Measurements from ENCODE around the gene IGSF8.

The IGSF8 gene, protein sequence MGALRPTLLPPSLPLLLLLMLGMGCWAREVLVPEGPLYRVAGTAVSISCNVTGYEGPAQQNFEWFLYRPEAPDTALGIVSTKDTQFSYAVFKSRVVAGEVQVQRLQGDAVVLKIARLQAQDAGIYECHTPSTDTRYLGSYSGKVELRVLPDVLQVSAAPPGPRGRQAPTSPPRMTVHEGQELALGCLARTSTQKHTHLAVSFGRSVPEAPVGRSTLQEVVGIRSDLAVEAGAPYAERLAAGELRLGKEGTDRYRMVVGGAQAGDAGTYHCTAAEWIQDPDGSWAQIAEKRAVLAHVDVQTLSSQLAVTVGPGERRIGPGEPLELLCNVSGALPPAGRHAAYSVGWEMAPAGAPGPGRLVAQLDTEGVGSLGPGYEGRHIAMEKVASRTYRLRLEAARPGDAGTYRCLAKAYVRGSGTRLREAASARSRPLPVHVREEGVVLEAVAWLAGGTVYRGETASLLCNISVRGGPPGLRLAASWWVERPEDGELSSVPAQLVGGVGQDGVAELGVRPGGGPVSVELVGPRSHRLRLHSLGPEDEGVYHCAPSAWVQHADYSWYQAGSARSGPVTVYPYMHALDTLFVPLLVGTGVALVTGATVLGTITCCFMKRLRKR

GRCh38 chr1:160097911-160098851, at the start of gene IGSF8:
IGSF8 (minus strand) TSS chr1:160098619; CDS start chr1:160098472, 147 bp downstream.
- in situ Hi-C loops (cut with MboI; ENCODE audit: low sequenced_read_pairs) = no loop called here

DNA sequence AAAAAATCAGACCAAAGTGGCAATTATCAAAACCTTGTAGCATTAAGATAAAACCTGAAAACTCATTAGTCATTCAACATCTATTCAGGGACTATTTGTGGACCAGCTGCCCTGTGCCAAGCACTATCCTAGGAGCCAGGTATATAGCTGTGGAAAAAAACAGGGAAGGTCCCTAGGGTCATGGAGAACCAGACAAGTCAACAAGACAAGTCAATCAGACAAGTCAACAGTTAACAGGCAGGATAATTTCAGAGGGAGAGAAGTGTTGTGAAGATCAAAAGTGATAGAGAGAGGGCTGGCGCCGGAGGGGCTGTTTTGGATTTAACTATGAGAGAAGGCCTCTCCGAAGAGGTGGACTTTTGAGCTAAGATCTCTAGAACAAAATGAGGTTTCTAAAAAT, 49.7 kb upstream of the IGSF8 start:
- in situ Hi-C loops (cut with MboI; ENCODE audit: low sequenced_read_pairs) = no loop called here

GRCh38 chr1:160146107-160146506, 47.7 kb upstream of the IGSF8 start:
- in situ Hi-C loops (cut with MboI; ENCODE audit: low sequenced_read_pairs) = no loop called here

DNA sequence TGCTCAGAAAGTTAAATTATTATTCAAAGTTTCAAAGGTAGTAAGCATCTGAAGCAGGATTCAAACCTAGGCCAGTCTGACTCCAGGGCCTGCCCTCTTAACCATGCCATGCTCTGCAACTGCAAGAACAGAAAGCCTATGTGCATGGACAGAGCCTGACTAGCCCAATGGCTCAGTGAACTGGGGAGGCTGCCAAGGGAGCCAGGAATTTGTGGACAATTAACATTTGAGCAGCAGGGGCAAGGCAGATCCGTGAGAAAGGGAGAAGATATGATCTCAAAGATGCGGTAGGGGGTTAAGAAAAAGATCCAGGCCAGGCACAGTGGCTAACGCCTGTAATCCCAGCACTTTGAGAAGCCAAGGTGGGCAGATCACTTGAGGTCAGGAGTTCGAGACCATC, 46.5 kb upstream of the IGSF8 start:
- in situ Hi-C loops (cut with MboI; ENCODE audit: low sequenced_read_pairs) = no loop called here

DNA sequence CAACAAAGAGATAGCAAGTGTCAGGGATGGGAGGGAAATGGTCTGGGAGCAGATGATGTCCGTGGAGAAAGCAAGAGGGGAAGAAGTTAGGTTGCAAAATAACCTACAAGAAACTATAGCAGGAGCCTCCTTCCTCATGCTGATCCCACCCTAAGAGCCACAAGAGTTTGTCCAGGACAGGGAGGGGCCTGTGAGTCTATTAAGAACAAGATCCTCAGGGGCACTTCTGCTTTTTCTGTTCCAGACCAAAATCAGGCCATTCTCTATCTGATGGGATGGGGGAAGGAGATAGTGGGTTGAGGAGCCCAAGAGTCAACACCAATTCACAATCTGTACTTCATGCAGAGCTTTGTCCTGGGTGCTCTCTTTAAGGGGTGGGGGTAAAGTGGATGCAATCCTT, 45.3 kb upstream of the IGSF8 start:
- in situ Hi-C loops (cut with MboI; ENCODE audit: low sequenced_read_pairs) = no loop called here

GRCh38 chr1:160139840-160140239, 41.4 kb upstream of the IGSF8 start:
- in situ Hi-C loops (cut with MboI; ENCODE audit: low sequenced_read_pairs) = no loop called here

GRCh38 chr1:160137216-160137862, 38.9 kb upstream of the IGSF8 start:
- in situ Hi-C loops (cut with MboI; ENCODE audit: low sequenced_read_pairs) = no loop called here

- in situ Hi-C loops (cut with MboI; ENCODE audit: low sequenced_read_pairs) = no loop called here
These were observed 38.4 kb upstream of the IGSF8 start for GRCh38 chr1:160136926-160137200.

DNA sequence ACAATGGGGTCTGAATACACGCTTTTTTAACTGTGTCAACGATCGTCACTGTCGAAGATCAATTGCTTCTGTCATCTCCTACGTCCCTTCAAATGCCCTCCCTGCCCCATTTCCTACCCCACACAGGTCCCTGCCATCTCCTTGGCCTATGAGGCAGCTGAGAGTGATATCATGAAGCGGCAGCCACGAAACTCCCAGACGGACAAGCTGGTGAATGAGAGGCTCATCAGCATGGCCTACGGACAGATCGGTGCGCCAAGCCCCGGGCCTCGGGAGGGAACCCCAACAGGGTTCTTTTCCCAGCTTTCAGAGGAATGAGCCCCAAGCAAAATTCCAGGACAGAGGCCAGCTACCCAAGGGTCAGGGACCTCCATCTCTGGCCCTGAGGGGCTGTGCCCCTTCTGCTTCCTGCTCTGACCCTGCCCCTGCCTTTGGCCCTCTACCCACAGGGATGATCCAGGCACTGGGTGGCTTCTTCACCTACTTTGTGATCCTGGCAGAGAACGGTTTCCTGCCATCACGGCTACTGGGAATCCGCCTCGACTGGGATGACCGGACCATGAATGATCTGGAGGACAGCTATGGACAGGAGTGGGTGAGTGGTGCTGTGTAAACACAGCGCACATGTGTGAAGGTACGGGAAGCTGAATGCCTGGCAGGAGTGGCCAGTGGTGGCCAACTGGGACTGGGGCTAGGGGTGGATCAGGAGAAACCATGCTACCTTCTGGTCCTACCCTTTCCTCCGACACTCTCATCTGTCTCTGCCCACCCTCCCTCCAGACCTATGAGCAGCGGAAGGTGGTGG, 37.9 kb upstream of the IGSF8 start:
- in situ Hi-C loops (cut with MboI; ENCODE audit: low sequenced_read_pairs) = no loop called here

GRCh38 chr1:160134791-160135572, 36.6 kb upstream of the IGSF8 start:
- in situ Hi-C loops (cut with MboI; ENCODE audit: low sequenced_read_pairs) = no loop called here

DNA sequence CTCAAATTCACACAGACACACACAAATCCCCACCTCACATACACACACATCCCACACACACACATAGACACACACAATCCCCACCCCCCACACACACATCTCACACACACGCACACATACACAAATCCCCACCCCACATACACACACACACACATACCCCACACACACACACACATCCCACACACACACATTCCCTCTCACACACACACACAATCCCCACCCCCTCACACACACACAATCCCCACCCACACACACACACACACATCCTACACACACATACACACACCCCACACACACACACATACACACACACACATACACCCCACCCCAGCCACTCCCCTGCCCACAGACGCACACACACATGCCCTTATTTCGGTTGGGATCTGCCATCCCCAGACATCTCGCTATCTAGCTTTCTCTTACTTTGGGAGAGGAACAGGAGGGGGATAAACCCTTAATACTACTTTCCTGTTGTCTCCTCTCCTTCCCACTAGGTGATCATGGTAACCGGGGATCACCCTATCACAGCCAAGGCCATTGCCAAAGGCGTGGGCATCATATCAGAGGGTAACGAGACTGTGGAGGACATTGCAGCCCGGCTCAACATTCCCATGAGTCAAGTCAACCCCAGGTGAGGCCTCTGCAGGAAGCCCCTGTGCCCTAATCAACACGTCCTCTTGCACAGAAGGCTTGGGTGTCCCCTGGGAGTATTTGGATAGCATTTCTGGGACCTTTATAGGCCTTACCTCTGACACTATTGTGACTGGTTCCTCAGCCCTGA, 35.8 kb upstream of the IGSF8 start:
- in situ Hi-C loops (cut with MboI; ENCODE audit: low sequenced_read_pairs) = no loop called here

GRCh38 chr1:160131803-160132565, 33.6 kb upstream of the IGSF8 start:
- in situ Hi-C loops (cut with MboI; ENCODE audit: low sequenced_read_pairs) = no loop called here

- in situ Hi-C loops (cut with MboI; ENCODE audit: low sequenced_read_pairs) = no loop called here
These were observed 32.5 kb upstream of the IGSF8 start for GRCh38 chr1:160130939-160131338.

GRCh38 chr1:160130486-160130885, 32.1 kb upstream of the IGSF8 start:
- in situ Hi-C loops (cut with MboI; ENCODE audit: low sequenced_read_pairs) = no loop called here

- in situ Hi-C loops (cut with MboI; ENCODE audit: low sequenced_read_pairs) = no loop called here
These were observed 31.5 kb upstream of the IGSF8 start for GRCh38 chr1:160129966-160130365.

GRCh38 chr1:160129558-160129957, 31.1 kb upstream of the IGSF8 start:
- in situ Hi-C loops (cut with MboI; ENCODE audit: low sequenced_read_pairs) = no loop called here

DNA sequence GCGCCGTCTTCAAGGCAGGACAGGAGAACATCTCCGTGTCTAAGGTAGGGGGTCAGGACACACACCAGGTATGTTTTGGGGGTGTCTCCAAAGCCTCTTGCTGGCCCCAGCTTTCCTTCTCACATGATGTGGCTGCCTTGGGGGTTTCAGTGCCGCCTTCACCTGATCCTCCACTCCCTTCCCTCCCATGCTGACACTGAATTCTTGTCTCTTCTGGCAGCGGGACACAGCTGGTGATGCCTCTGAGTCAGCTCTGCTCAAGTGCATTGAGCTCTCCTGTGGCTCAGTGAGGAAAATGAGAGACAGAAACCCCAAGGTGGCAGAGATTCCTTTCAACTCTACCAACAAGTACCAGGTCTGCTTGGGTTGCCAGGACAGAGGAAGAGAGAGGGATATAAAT, 30.6 kb upstream of the IGSF8 start:
- in situ Hi-C loops (cut with MboI; ENCODE audit: low sequenced_read_pairs) = no loop called here

GRCh38 chr1:160128636-160129035, 30.2 kb upstream of the IGSF8 start:
- in situ Hi-C loops (cut with MboI; ENCODE audit: low sequenced_read_pairs) = no loop called here

Data from HL-60/S4 treated with phorbol 12-myristate 13-acetate at 8.2 ng/mL for 4 days and 3 days (cell line).